ENCODE data around the gene ASPSCR1.

DNA sequence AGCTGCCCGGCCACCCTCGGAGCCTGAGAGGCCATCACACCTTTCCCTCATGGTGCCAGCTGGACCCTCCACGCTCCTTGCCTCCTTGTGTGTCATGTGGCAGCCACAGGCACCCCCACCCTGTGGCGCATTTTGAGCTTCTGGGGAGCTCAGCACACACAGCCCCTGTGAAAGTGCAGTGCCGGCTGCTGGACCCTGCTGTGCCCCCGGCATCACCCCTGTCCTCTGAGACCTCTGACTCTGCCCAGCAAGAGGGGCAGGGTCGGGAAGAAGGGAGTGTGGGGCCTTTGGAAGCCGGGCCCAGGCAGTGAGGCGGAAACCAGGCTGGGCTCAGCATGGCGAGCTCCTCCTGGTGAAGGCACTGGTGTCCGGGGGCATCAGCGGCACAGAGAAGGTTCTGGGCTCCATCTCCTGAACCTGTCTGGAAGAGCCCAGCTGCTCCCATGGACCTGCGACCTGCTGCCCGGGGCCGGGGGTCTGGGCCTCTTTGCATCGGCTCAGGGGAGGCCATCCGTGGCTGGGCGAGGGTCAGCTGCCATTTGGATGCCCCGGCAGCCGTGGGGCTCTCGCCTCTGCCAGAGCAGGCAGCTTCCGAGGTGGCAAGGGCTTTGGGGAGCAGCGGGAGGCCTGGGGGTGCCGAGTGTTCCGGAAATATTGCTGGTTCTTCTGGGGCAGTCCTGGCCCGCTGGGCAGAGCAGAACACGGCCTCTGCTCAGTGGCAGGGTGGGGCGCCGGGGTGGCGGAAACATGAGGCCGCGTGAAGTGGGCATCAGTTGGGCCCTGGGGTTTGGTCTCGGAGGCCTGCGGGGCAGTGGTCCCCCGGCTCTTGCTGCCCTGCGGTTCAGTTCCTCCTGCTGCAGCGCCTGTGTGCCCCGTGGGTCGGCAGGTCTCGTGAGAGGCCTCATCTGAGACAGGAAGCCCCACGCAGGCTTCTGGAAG is 27.4 kb downstream of the ASPSCR1 start:
- TF ChIP-seq, protein P1, sequence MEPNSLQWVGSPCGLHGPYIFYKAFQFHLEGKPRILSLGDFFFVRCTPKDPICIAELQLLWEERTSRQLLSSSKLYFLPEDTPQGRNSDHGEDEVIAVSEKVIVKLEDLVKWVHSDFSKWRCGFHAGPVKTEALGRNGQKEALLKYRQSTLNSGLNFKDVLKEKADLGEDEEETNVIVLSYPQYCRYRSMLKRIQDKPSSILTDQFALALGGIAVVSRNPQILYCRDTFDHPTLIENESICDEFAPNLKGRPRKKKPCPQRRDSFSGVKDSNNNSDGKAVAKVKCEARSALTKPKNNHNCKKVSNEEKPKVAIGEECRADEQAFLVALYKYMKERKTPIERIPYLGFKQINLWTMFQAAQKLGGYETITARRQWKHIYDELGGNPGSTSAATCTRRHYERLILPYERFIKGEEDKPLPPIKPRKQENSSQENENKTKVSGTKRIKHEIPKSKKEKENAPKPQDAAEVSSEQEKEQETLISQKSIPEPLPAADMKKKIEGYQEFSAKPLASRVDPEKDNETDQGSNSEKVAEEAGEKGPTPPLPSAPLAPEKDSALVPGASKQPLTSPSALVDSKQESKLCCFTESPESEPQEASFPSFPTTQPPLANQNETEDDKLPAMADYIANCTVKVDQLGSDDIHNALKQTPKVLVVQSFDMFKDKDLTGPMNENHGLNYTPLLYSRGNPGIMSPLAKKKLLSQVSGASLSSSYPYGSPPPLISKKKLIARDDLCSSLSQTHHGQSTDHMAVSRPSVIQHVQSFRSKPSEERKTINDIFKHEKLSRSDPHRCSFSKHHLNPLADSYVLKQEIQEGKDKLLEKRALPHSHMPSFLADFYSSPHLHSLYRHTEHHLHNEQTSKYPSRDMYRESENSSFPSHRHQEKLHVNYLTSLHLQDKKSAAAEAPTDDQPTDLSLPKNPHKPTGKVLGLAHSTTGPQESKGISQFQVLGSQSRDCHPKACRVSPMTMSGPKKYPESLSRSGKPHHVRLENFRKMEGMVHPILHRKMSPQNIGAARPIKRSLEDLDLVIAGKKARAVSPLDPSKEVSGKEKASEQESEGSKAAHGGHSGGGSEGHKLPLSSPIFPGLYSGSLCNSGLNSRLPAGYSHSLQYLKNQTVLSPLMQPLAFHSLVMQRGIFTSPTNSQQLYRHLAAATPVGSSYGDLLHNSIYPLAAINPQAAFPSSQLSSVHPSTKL (CRISPR knock-in tag; IDR thresholded peaks at IDR 0.05) = no peak
- no peak for TF ChIP-seq POGZ (CRISPR knock-in tag; IDR thresholded peaks at IDR 0.05)
